GM12892 (cell line): ENCODE results near the gene CSNK1D.

Experiments used
- DNase-seq: peaks from one replicate; pipeline ENCODE4 v3.0.0; 2011; ENCODE audit not compliant: insufficient read length
- FAIRE-seq: peaks from 2 replicates; lab custom pipeline; 2011; peaks lifted over from hg19 to GRCh38; lab: Jason Lieb, UNC
- POLR2A ChIP-seq: IDR thresholded peaks from 2 replicates; pipeline ENCODE4 v1.6.1; 2011; ENCODE audit warnings: low read depth, low read length, control low read depth
- POLR2AphosphoS5 ChIP-seq: IDR thresholded peaks from 2 replicates; pipeline ENCODE4 v1.6.1; 2011; ENCODE audit warnings: low read depth, low read length, control low read depth
- TAF1 ChIP-seq: IDR thresholded peaks from 2 replicates; pipeline ENCODE4 v1.6.1; 2011; ENCODE audit warnings: low read depth, mild to moderate bottlenecking, control low read depth, low read length, borderline replicate concordance

Gene CSNK1D

GRCh38 chr17:82249896-82250581, 23.5 kb downstream of the CSNK1D start:
- FAIRE-seq (no peak), DNase-seq (no peak)
- TF ChIP-seq POLR2AphosphoS5 (no peak; the same call in 1 of the 2 replicates), POLR2A (no peak; the same call in none of the 2 replicates), TAF1 (no peak)

- TF ChIP-seq POLR2A (peak; percentile 26), POLR2AphosphoS5 (no peak; the same call in 1 of the 2 replicates), TAF1 (no peak)
- no peak for DNase-seq
- no peak for FAIRE-seq
Observed at GRCh38 chr17:82248815-82249674, 24.5 kb downstream of the CSNK1D start.

DNA sequence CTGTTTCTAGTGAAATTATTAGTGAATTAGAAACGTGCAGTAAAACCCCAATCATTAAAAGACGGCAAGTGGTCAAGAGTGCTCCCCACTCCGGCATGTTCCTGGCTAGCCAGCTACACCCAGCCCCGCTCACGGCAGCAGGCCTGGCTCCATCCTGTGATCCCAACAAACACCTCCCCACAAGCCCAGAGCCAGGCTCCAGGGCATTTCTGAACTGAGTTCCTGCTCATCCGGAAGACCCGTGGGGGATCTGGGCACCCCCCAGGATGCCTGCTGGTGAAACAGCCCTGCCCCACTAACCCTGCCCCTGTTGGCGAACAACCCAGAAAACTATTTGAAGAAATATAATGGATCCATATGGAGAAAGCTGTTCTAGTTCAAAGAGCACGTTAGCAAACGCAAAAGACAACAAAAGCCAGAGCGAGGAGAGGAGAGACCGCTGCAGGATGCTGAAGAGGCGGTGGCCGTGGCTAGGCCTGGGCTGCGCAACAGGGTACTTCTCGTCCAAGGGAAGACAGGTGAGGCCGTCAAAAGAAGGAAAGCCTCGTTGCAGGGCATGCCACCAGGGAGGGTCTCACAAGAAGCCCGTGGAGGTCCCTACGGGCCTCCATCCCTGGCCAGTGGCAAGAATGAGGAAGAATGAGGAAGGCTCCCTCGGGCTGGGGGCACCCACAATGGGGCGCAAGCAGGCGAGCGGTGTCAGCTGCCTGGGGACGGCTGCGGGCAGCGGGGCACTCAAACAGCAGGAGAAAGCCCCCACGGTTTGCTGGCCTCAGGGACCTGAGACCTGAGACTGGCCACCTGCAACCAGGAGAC, 25.4 kb downstream of the CSNK1D start:
- no peak for TF ChIP-seq TAF1
- peak; percentile 60 for TF ChIP-seq POLR2AphosphoS5
- FAIRE-seq, result no peak

DNA sequence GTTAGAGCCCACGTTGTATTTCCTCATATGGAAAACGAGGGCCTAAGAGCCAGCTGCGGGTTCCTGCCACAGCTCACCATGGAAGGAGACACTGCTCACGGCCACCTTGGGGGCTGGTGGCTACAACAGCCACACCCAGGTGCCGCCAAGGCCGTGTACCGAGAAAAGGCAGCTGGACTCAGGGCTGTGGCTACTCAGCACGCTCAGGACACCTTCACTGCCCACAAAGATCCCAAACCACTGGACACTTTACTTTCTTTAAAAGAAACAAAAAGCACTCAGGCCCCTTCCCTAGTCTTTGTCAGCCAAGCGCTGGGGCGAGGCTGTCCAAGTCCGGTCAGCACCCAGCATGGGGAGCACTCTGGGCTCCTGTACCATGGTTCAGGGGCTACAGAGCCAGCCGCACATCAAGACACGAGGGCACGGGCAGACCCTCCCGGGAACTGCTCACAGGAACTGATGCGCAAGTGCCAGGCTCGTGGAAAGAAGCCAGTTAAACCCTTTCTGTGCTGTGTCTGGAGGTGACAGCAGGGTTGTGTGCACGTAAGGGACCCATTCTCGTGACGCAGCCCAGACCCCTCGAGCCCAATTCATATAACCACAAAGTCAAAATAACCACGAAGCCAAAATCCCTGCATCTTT, 26.2 kb downstream of the CSNK1D start:
- TF ChIP-seq TAF1, result no peak
- peak; percentile 47 for TF ChIP-seq POLR2A
- peak; percentile 45 for TF ChIP-seq POLR2AphosphoS5
- FAIRE-seq (no peak), DNase-seq (no peak)

More for the DNA sequence above, 25.4 kb downstream of the CSNK1D start:
- DNase-seq, result no peak

- TF ChIP-seq POLR2AphosphoS5, result no peak; the same call in 1 of the 2 replicates
- peak; percentile 6; the same call in 1 of the 2 replicates for TF ChIP-seq POLR2A
- TF ChIP-seq TAF1, result no peak
- FAIRE-seq, result no peak
- DNase-seq, result no peak
Observed at GRCh38 chr17:82246365-82247181, 26.9 kb downstream of the CSNK1D start.

- TF ChIP-seq POLR2AphosphoS5 (no peak; the same call in none of the 2 replicates), TAF1 (no peak), POLR2A (no peak)
- FAIRE-seq, result no peak
- no peak for DNase-seq
Observed at GRCh38 chr17:82246040-82246364, 27.5 kb downstream of the CSNK1D start.

DNA sequence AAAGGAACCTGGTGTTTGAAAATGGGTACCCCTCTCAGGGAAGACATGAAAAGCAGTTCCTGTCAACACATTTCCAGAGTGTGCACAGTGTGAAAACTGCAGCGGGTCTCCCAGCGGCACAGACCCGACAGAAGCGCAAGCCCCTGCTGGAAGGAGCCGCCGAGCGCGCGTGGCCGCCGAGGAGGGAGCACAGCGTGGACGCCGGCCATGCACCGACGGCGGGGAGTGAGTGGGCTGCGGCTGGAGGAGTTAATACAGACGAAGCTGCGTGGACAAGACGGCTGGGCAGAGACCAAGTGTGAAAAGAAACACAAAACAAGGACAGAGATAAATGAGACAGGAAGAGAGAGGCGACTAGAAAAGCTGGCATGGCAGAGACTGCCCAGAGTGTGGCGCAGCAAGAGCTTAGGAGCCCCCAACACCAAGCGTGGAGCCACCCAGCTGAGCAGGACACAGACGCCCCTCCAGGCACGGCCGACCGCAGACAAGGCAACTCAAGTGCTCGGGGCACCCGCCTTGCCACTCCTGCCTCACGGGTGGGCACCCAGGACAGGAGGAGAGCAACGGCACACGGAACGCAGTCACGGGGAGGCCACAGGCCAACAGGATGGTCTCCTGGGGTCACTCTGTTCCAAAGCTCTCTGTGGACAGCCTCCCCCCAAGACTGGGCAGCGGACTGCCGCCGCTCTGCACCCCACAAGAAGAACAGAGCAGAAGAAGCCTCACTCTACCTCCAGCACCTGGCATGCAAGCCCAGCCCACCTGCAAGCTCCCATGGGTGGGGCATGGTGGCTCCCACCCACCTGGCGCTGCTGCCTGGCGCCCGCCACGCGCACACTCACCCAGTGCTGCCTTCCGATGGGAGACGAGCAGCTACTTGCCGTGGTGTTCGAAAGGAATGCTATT, 28.1 kb downstream of the CSNK1D start:
- DNase-seq (no peak), FAIRE-seq (no peak)
- TF ChIP-seq TAF1 (no peak), POLR2A (peak; percentile 51; the same call in 1 of the 2 replicates), POLR2AphosphoS5 (peak; percentile 75; the same call in 1 of the 2 replicates)

- TF ChIP-seq POLR2A, result no peak; the same call in 1 of the 2 replicates
- no peak for TF ChIP-seq TAF1
- TF ChIP-seq POLR2AphosphoS5, result no peak; the same call in 1 of the 2 replicates
- FAIRE-seq (no peak), DNase-seq (no peak)
Observed at GRCh38 chr17:82244413-82245133, 28.9 kb downstream of the CSNK1D start.
